Esophagus (tissue), 2 donors: Measurements from ENCODE around the gene ELFN2. TPM values are rescaled to one million over a fixed set of nuclear protein-coding genes. Genes with fewer than 3 reads are reported as not detected.

Source experiments
- H3K27ac ChIP-seq, 2 donors: one replicate each; pipeline ENCODE4 v1.5.1; 2013; ENCODE audit warnings: low read depth in 2 of 2, mild to moderate bottlenecking in 2 of 2, inconsistent platforms in 1 of 2, low read length in 1 of 2, moderate library complexity in 1 of 2
- H3K27me3 ChIP-seq, 2 donors: one replicate each; pipeline ENCODE4 v1.6.1; 2013; ENCODE audit warnings: low read length in 2 of 2, control low read depth in 1 of 2, mild to moderate bottlenecking in 1 of 2; ENCODE audit not compliant: insufficient read depth in 2 of 2, control insufficient read depth in 1 of 2
- H3K36me3 ChIP-seq, 2 donors: one replicate each; pipeline ENCODE4 v1.6.1; 2013; ENCODE audit warnings: low read length in 1 of 2; ENCODE audit not compliant: control insufficient read depth in 2 of 2, insufficient read depth in 2 of 2
- H3K4me1 ChIP-seq, 2 donors: one replicate each; pipeline ENCODE4 v1.6.1; 2013; ENCODE audit warnings: low read length in 1 of 2; ENCODE audit not compliant: control insufficient read depth in 2 of 2, insufficient read depth in 2 of 2
- H3K4me3 ChIP-seq, 2 donors: one replicate each; pipeline ENCODE4 v1.5.1; 2013; ENCODE audit warnings: low read length in 2 of 2, mild to moderate bottlenecking in 2 of 2, low read depth in 1 of 2, moderate library complexity in 1 of 2
- H3K9me3 ChIP-seq, 2 donors: one replicate each; pipeline ENCODE4 v1.6.1; 2013; ENCODE audit warnings: mild to moderate bottlenecking in 2 of 2, low read depth in 1 of 2, low read length in 1 of 2, moderate library complexity in 1 of 2; ENCODE audit not compliant: control insufficient read depth in 2 of 2, insufficient read depth in 1 of 2
- WGBS, 2 donors: extraction: QIAGEN DNeasy Blood & Tissue Kit; methylation state at CpG; one replicate each; pipeline ENCODE4 v1.1.7; 2013; 5-methylcytosine and 5-hydroxymethylcytosine counted together
- polyA plus RNA-seq, 2 donors: library from polyadenylated mRNA; stranded (reverse); fragments of 200-250 nt; gene quantifications; one replicate each; pipeline ENCODE4 v1.2.3, GENCODE V29; 2013
- donor health status: healthy with polysubstance abuse.
- donor health status: Bipolar disorder and iron deficiency.

The ELFN2 gene
- polyA plus RNA-seq, 2 donors, result 0.01 to 0.02 TPM

GRCh38 chr22:37340331-37341262, 86.7 kb downstream of the ELFN2 start:
- no peaks in the 10 kb centered on the region for H3K4me1 ChIP-seq
- H3K9me3 ChIP-seq, result peaks cover 0 to 3% of the 10 kb centered on the region in 2 donors
- no peaks in the 10 kb centered on the region for H3K27me3 ChIP-seq
- H3K36me3 ChIP-seq, result no peaks in the 10 kb centered on the region
- no peak overlapping the region for H3K27ac ChIP-seq
- H3K4me3 ChIP-seq, result no peak overlapping the region
- WGBS, 2 donors, result 34 to 39% methylated on average over 24 of the region's 24 CpGs

GRCh38 chr22:37338539-37339246, 88.6 kb downstream of the ELFN2 start:
- 86 to 90% methylated on average over 10 of the region's 10 CpGs for WGBS, 2 donors
- Histone ChIP-seq H3K27ac (no peak overlapping the region), H3K4me3 (no peak overlapping the region), H3K36me3 (no peaks in the 10 kb centered on the region), H3K9me3 (peaks cover 0 to 3% of the 10 kb centered on the region in 2 donors), H3K27me3 (peaks cover 0 to 15% of the 10 kb centered on the region in 2 donors), H3K4me1 (no peaks in the 10 kb centered on the region)

- Histone ChIP-seq H3K4me1 (no peaks in the 10 kb centered on the region), H3K4me3 (no peak overlapping the region), H3K9me3 (no peaks in the 10 kb centered on the region), H3K36me3 (no peaks in the 10 kb centered on the region), H3K27me3 (peaks cover 0 to 20% of the 10 kb centered on the region in 2 donors), H3K27ac (no peak overlapping the region)
- 58 to 64% methylated on average over 8 of the region's 8 CpGs for WGBS, 2 donors
Measured at GRCh38 chr22:37337204-37337943, 89.9 kb downstream of the ELFN2 start.

- Histone ChIP-seq H3K4me3 (no peak overlapping the region), H3K27me3 (peaks cover 3 to 20% of the 10 kb centered on the region in 2 donors), H3K27ac (no peak overlapping the region), H3K9me3 (no peaks in the 10 kb centered on the region), H3K36me3 (no peaks in the 10 kb centered on the region), H3K4me1 (no peaks in the 10 kb centered on the region)
- WGBS, 2 donors, result 53 to 61% methylated on average over 8 of the region's 8 CpGs
Measured at GRCh38 chr22:37336579-37336978, 90.7 kb downstream of the ELFN2 start.

GRCh38 chr22:37335806-37336199, 91.5 kb downstream of the ELFN2 start:
- WGBS, 2 donors, result 20 to 21% methylated on average over 7 of the region's 7 CpGs
- Histone ChIP-seq H3K27me3 (peaks cover 4 to 20% of the 10 kb centered on the region in 2 donors), H3K36me3 (no peaks in the 10 kb centered on the region), H3K27ac (no peak overlapping the region), H3K4me1 (no peaks in the 10 kb centered on the region), H3K4me3 (no peak overlapping the region), H3K9me3 (no peaks in the 10 kb centered on the region)

GRCh38 chr22:37334859-37335805, 92.1 kb downstream of the ELFN2 start:
- Histone ChIP-seq H3K4me3 (no peak overlapping the region), H3K4me1 (no peaks in the 10 kb centered on the region), H3K36me3 (no peaks in the 10 kb centered on the region), H3K9me3 (no peaks in the 10 kb centered on the region), H3K27me3 (peaks cover 4 to 20% of the 10 kb centered on the region in 2 donors), H3K27ac (no peak overlapping the region)
- WGBS, 2 donors, result 5% methylated on average over 45 to 50 of the region's 50 CpGs

- Histone ChIP-seq H3K27ac (no peak overlapping the region), H3K4me3 (no peak overlapping the region), H3K27me3 (peaks cover 4 to 20% of the 10 kb centered on the region in 2 donors), H3K9me3 (no peaks in the 10 kb centered on the region), H3K4me1 (no peaks in the 10 kb centered on the region), H3K36me3 (no peaks in the 10 kb centered on the region)
- 2 to 4% methylated on average over 42 of the region's 42 CpGs for WGBS, 2 donors
Measured at GRCh38 chr22:37334461-37334858, 92.8 kb downstream of the ELFN2 start.

GRCh38 chr22:37333724-37334460, 93.4 kb downstream of the ELFN2 start:
- H3K9me3 ChIP-seq, result no peaks in the 10 kb centered on the region
- no peaks in the 10 kb centered on the region for H3K4me1 ChIP-seq
- WGBS, 2 donors, result 33 to 39% methylated on average over 11 of the region's 11 CpGs
- H3K27me3 ChIP-seq, result peaks cover 4 to 20% of the 10 kb centered on the region in 2 donors
- no peak overlapping the region for H3K4me3 ChIP-seq
- no peaks in the 10 kb centered on the region for H3K36me3 ChIP-seq
- H3K27ac ChIP-seq, result no peak overlapping the region
